ENCODE measurements around the gene SUZ12. TPM values are rescaled to one million over a fixed set of nuclear protein-coding genes. Genes with fewer than 3 reads are reported as not detected.
A peak's percentile ranks its signal among the peaks of the same experiment; 100 is the strongest.
"Not testable (repeated sequence)": the region's sequence is repeated elsewhere in the genome, so short reads cannot be mapped to it uniquely, and the experiment has no call there.

Gene SUZ12
- total and polyA plus RNA-seq, 9 of the 15 experiments (the other 6 are each of a cell fraction or from before 2014, with no cell fraction given): 19.5 to 64.3 (median 47.2) TPM

DNA sequence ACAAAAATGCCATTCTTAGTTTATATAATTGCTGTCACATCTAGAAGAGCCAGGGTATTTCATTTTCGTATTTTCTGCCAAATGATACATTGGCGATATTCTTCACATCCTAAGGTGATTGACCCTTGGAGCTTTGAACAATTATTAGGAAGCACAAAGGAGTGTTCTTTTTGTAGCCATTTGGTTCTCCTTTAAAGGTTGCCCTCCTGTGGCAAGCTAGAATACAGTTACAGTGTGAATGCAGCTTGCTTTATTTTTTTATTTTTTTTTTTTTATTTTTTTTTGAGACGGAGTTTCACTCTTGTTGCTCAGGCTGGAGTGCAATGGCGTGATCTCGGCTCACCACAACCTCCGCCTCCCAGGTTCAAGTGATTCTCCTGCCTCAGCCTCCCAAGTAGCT, 24.1 kb upstream of the SUZ12 start:
- WGBS (ENCODE audit: insufficient coverage, low coverage, missing lambda C conversion rate): 14% methylated on average over 3 of the region's 6 CpGs
- H3K9me3 ChIP-seq (replicated peaks; ENCODE audit: control insufficient read depth, insufficient read depth, low read depth, low read length); H3K79me2 ChIP-seq (ENCODE audit: control insufficient read depth, insufficient read depth, low read length); H3K9ac ChIP-seq (ENCODE audit: insufficient read depth in 1 of 2, low read depth in 2 of 2, low read length in 2 of 2); H3K4me2 ChIP-seq (ENCODE audit: insufficient read depth, low read length); POLR2A ChIA-PET; intact Hi-C loops (cut with micrococcal nuclease); H4K20me1 ChIP-seq (replicated peaks; ENCODE audit: control insufficient read depth, insufficient read depth, low read length); H3K4me3 ChIP-seq; H3K36me3 ChIP-seq (ENCODE audit: control insufficient read depth, insufficient read depth, low read length); in situ Hi-C loops (cut with MboI); H3K27me3 ChIP-seq (ENCODE audit: control insufficient read depth in 2 of 2, insufficient read depth in 2 of 2, low read length in 2 of 2); H3K4me1 ChIP-seq (replicated peaks in 1 of 2; ENCODE audit: control insufficient read depth in 2 of 2, insufficient read depth in 2 of 2, low read length in 2 of 2); H3K9me1 ChIP-seq (ENCODE audit: control insufficient read depth, insufficient read depth, low read length); H3K27ac ChIP-seq (ENCODE audit: extremely low read depth, low read depth, low read length); BruUV-seq (replicated peaks): not testable (repeated sequence)
- FAIRE-seq (peak; percentile 6), ATAC-seq (peak; percentile 72), DNase-seq (ENCODE audit: extremely low read depth in 1 of 4, low spot score in 3 of 4) (peak in 1 of 4 experiments; percentile 26)
- TF ChIP-seq RAD21 (CRISPR knock-in tag; conservative IDR thresholded peaks at IDR 0.05 in 1 of 2, IDR thresholded peaks at IDR 0.05 in 1 of 2) (peak in 1 of 2 experiments; percentile 11; a peak in 1 of 4 replicates), ZNF384 (IDR thresholded peaks at IDR 0.05; ENCODE audit: low read depth, low read length) (peak; percentile 81)
- TF ChIP-seq, protein P1, sequence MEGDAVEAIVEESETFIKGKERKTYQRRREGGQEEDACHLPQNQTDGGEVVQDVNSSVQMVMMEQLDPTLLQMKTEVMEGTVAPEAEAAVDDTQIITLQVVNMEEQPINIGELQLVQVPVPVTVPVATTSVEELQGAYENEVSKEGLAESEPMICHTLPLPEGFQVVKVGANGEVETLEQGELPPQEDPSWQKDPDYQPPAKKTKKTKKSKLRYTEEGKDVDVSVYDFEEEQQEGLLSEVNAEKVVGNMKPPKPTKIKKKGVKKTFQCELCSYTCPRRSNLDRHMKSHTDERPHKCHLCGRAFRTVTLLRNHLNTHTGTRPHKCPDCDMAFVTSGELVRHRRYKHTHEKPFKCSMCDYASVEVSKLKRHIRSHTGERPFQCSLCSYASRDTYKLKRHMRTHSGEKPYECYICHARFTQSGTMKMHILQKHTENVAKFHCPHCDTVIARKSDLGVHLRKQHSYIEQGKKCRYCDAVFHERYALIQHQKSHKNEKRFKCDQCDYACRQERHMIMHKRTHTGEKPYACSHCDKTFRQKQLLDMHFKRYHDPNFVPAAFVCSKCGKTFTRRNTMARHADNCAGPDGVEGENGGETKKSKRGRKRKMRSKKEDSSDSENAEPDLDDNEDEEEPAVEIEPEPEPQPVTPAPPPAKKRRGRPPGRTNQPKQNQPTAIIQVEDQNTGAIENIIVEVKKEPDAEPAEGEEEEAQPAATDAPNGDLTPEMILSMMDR (IDR thresholded peaks at IDR 0.05 in 2 of 3, conservative IDR thresholded peaks at IDR 0.05 in 1 of 3; ENCODE audit: insufficient read depth in 2 of 3, low read depth in 1 of 3, low read length in 3 of 3): peak; percentile 18 to 42 (median 24); a peak in 3 of 6 replicates
- TF ChIP-seq, protein P2, sequence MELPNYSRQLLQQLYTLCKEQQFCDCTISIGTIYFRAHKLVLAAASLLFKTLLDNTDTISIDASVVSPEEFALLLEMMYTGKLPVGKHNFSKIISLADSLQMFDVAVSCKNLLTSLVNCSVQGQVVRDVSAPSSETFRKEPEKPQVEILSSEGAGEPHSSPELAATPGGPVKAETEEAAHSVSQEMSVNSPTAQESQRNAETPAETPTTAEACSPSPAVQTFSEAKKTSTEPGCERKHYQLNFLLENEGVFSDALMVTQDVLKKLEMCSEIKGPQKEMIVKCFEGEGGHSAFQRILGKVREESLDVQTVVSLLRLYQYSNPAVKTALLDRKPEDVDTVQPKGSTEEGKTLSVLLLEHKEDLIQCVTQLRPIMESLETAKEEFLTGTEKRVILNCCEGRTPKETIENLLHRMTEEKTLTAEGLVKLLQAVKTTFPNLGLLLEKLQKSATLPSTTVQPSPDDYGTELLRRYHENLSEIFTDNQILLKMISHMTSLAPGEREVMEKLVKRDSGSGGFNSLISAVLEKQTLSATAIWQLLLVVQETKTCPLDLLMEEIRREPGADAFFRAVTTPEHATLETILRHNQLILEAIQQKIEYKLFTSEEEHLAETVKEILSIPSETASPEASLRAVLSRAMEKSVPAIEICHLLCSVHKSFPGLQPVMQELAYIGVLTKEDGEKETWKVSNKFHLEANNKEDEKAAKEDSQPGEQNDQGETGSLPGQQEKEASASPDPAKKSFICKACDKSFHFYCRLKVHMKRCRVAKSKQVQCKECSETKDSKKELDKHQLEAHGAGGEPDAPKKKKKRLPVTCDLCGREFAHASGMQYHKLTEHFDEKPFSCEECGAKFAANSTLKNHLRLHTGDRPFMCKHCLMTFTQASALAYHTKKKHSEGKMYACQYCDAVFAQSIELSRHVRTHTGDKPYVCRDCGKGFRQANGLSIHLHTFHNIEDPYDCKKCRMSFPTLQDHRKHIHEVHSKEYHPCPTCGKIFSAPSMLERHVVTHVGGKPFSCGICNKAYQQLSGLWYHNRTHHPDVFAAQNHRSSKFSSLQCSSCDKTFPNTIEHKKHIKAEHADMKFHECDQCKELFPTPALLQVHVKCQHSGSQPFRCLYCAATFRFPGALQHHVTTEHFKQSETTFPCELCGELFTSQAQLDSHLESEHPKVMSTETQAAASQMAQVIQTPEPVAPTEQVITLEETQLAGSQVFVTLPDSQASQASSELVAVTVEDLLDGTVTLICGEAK (IDR thresholded peaks at IDR 0.05): 0 out of 2 replicates have a peak, but pooled peaks have one; percentile 29
- TF ChIP-seq, protein P2 (CRISPR knock-in tag; IDR thresholded peaks at IDR 0.05): not testable (repeated sequence)
- CTCF ChIA-PET (ENCODE audit: low intra/inter-chr PET ratio): interaction anchor here (0.6 to 0.7 kb wide), 3 partner anchors 12 to 857 kb away, joined by 3 to 6 read pairs (median 4); no protein-coding TSS in a partner anchor
- H2AFZ ChIP-seq (ENCODE audit: low read depth, low read length): peak overlapping the region; percentile 76

Measured in K562 (cell line).